Measurements from ENCODE around the gene TMEM219. TPM values are rescaled to one million over a fixed set of nuclear protein-coding genes. Genes with fewer than 3 reads are reported as not detected.

TMEM219 gene
- total and polyA plus RNA-seq, 5 donors from 2014 or later = 76.7 to 261 (median 198) TPM

- H3K4me1 ChIP-seq (ENCODE audit: control insufficient read depth, insufficient read depth, low read length, poor library complexity, severe bottlenecking) = peaks cover 14% of the 10 kb centered on the region
- H3K27ac ChIP-seq (ENCODE audit: insufficient read depth, low read length, poor library complexity, severe bottlenecking) = no peak overlapping the region
- no peaks in the 10 kb centered on the region for H3K9me3 ChIP-seq (ENCODE audit: control insufficient read depth in 2 of 2, low read length in 2 of 2)
- no peak for DNase-seq
- no peak overlapping the region for H3K4me3 ChIP-seq (ENCODE audit: low read depth, low read length)
- H3K4me1 Mint-ChIP-seq = peaks cover 0 to 27% (median 8%) of the 10 kb centered on the region in 4 donors
- no peaks in the 10 kb centered on the region for H3K27me3 ChIP-seq (ENCODE audit: control insufficient read depth, insufficient read depth, low read length)
- peaks cover 33% of the 10 kb centered on the region for H3K36me3 ChIP-seq (ENCODE audit: control insufficient read depth, insufficient read depth, low read length)
- ATAC-seq (ENCODE audit: low read depth in 2 of 2) = no peak
- no peaks in the 10 kb centered on the region for H3K9me3 Mint-ChIP-seq
- H3K27ac Mint-ChIP-seq = no peak overlapping the region
- H3K4me3 Mint-ChIP-seq = no peak overlapping the region
- H3K36me3 Mint-ChIP-seq = peaks cover 24% of the 10 kb centered on the region
- peaks cover 4% of the 10 kb centered on the region for H3K27me3 Mint-ChIP-seq
Measured at GRCh38 chr16:29991571-29991904, 29.7 kb downstream of the TMEM219 start.

GRCh38 chr16:29992344-29992967 is 30.6 kb downstream of the TMEM219 start:
- H3K4me3 Mint-ChIP-seq = peak overlapping the region in 2 of 4 donors; percentile 39 to 49
- DNase-seq (no peak), ATAC-seq (ENCODE audit: low read depth in 2 of 2) (no peak)
- peaks cover 24% of the 10 kb centered on the region for H3K36me3 Mint-ChIP-seq
- H3K4me1 Mint-ChIP-seq = peaks cover 4 to 33% (median 14%) of the 10 kb centered on the region in 4 donors
- Histone ChIP-seq H3K27me3 (ENCODE audit: control insufficient read depth, insufficient read depth, low read length) (no peaks in the 10 kb centered on the region), H3K9me3 (ENCODE audit: control insufficient read depth in 2 of 2, low read length in 2 of 2) (no peaks in the 10 kb centered on the region), H3K36me3 (ENCODE audit: control insufficient read depth, insufficient read depth, low read length) (peaks cover 30% of the 10 kb centered on the region), H3K4me1 (ENCODE audit: control insufficient read depth, insufficient read depth, low read length, poor library complexity, severe bottlenecking) (peaks cover 20% of the 10 kb centered on the region), H3K27ac (ENCODE audit: insufficient read depth, low read length, poor library complexity, severe bottlenecking) (no peak overlapping the region), H3K4me3 (ENCODE audit: low read depth, low read length) (no peak overlapping the region)
- H3K9me3 Mint-ChIP-seq = no peaks in the 10 kb centered on the region
- H3K27ac Mint-ChIP-seq = no peak overlapping the region
- H3K27me3 Mint-ChIP-seq = peaks cover 4% of the 10 kb centered on the region

GRCh38 chr16:29993191-29993902 is 31.5 kb downstream of the TMEM219 start:
- ATAC-seq (ENCODE audit: low read depth in 2 of 2) = no peak
- H3K9me3 Mint-ChIP-seq = no peaks in the 10 kb centered on the region
- no peak overlapping the region for H3K27ac Mint-ChIP-seq

GRCh38 chr16:29993903-29994599 is 32.2 kb downstream of the TMEM219 start:
- ATAC-seq (ENCODE audit: low read depth in 2 of 2) (no peak), DNase-seq (no peak)
- peaks cover 4% of the 10 kb centered on the region for H3K27me3 Mint-ChIP-seq
- peaks cover 24% of the 10 kb centered on the region for H3K36me3 ChIP-seq (ENCODE audit: control insufficient read depth, insufficient read depth, low read length)
- H3K4me1 ChIP-seq (ENCODE audit: control insufficient read depth, insufficient read depth, low read length, poor library complexity, severe bottlenecking) = peaks cover 20% of the 10 kb centered on the region
- peaks cover 21% of the 10 kb centered on the region for H3K36me3 Mint-ChIP-seq
- no peaks in the 10 kb centered on the region for H3K9me3 ChIP-seq (ENCODE audit: control insufficient read depth in 2 of 2, low read length in 2 of 2)
- no peaks in the 10 kb centered on the region for H3K27me3 ChIP-seq (ENCODE audit: control insufficient read depth, insufficient read depth, low read length)
- H3K27ac Mint-ChIP-seq = peak overlapping the region; percentile 83 to 99 (median 89)
- no peak overlapping the region for H3K4me3 ChIP-seq (ENCODE audit: low read depth, low read length)
- H3K9me3 Mint-ChIP-seq = no peaks in the 10 kb centered on the region
- H3K27ac ChIP-seq (ENCODE audit: insufficient read depth, low read length, poor library complexity, severe bottlenecking) = peak overlapping the region; percentile 99
- peak overlapping the region; percentile 68 to 99 (median 84) for H3K4me3 Mint-ChIP-seq
- H3K4me1 Mint-ChIP-seq = peaks cover 5 to 45% (median 18%) of the 10 kb centered on the region in 4 donors

More at GRCh38 chr16:29993191-29993902, 31.5 kb downstream of the TMEM219 start:
- peaks cover 20% of the 10 kb centered on the region for H3K4me1 ChIP-seq (ENCODE audit: control insufficient read depth, insufficient read depth, low read length, poor library complexity, severe bottlenecking)
- peaks cover 28% of the 10 kb centered on the region for H3K36me3 ChIP-seq (ENCODE audit: control insufficient read depth, insufficient read depth, low read length)
- Mint-ChIP-seq H3K4me1 (peaks cover 5 to 40% (median 17%) of the 10 kb centered on the region in 4 donors), H3K36me3 (peaks cover 22% of the 10 kb centered on the region), H3K27me3 (peaks cover 4% of the 10 kb centered on the region), H3K4me3 (peak overlapping the region in 3 of 4 donors; percentile 68 to 97 (median 71))
- no peak overlapping the region for H3K27ac ChIP-seq (ENCODE audit: insufficient read depth, low read length, poor library complexity, severe bottlenecking)
- no peak overlapping the region for H3K4me3 ChIP-seq (ENCODE audit: low read depth, low read length)
- no peaks in the 10 kb centered on the region for H3K9me3 ChIP-seq (ENCODE audit: control insufficient read depth in 2 of 2, low read length in 2 of 2)
- H3K27me3 ChIP-seq (ENCODE audit: control insufficient read depth, insufficient read depth, low read length) = no peaks in the 10 kb centered on the region
- no peak for DNase-seq

GRCh38 chr16:29994600-29995323 is 32.9 kb downstream of the TMEM219 start:
- DNase-seq = no peak
- Histone ChIP-seq H3K9me3 (ENCODE audit: control insufficient read depth in 2 of 2, low read length in 2 of 2) (no peaks in the 10 kb centered on the region), H3K27me3 (ENCODE audit: control insufficient read depth, insufficient read depth, low read length) (no peaks in the 10 kb centered on the region), H3K36me3 (ENCODE audit: control insufficient read depth, insufficient read depth, low read length) (peaks cover 18% of the 10 kb centered on the region), H3K27ac (ENCODE audit: insufficient read depth, low read length, poor library complexity, severe bottlenecking) (peak overlapping the region; percentile 99), H3K4me1 (ENCODE audit: control insufficient read depth, insufficient read depth, low read length, poor library complexity, severe bottlenecking) (peaks cover 20% of the 10 kb centered on the region), H3K4me3 (ENCODE audit: low read depth, low read length) (peak overlapping the region; percentile 95)
- ATAC-seq (ENCODE audit: low read depth in 2 of 2) = no peak
- Mint-ChIP-seq H3K27me3 (peaks cover 4% of the 10 kb centered on the region), H3K9me3 (no peaks in the 10 kb centered on the region), H3K4me3 (peak overlapping the region; percentile 96 to 99 (median 97)), H3K36me3 (peaks cover 21% of the 10 kb centered on the region), H3K27ac (peak overlapping the region in 2 of 3 donors; percentile 99), H3K4me1 (peaks cover 9 to 52% (median 18%) of the 10 kb centered on the region in 4 donors)

GRCh38 chr16:29995324-29995910 is 33.5 kb downstream of the TMEM219 start, which contains the start of gene HIRIP3:
HIRIP3 (minus strand) TSS chr16:29995617; CDS start chr16:29995605, 12 bp downstream.
- H3K27me3 Mint-ChIP-seq = peaks cover 4% of the 10 kb centered on the region
- peaks cover 20% of the 10 kb centered on the region for H3K4me1 ChIP-seq (ENCODE audit: control insufficient read depth, insufficient read depth, low read length, poor library complexity, severe bottlenecking)
- peaks cover 9 to 55% (median 18%) of the 10 kb centered on the region in 4 donors for H3K4me1 Mint-ChIP-seq
- H3K36me3 Mint-ChIP-seq = peaks cover 19% of the 10 kb centered on the region
- H3K9me3 Mint-ChIP-seq = no peaks in the 10 kb centered on the region
- peak within 1 kb of the TSS; percentile 96 to 99 (median 99) for H3K27ac Mint-ChIP-seq
- DNase-seq (peak; percentile 81 to 89 (median 89)), ATAC-seq (ENCODE audit: low read depth in 2 of 2) (peak; percentile 51 to 52)
- peak within 1 kb of the TSS; percentile 96 to 99 (median 97) for H3K4me3 Mint-ChIP-seq
- peak within 1 kb of the TSS; percentile 95 for H3K4me3 ChIP-seq (ENCODE audit: low read depth, low read length)
- peaks cover 16% of the 10 kb centered on the region for H3K36me3 ChIP-seq (ENCODE audit: control insufficient read depth, insufficient read depth, low read length)
- H3K27me3 ChIP-seq (ENCODE audit: control insufficient read depth, insufficient read depth, low read length) = no peaks in the 10 kb centered on the region
- H3K27ac ChIP-seq (ENCODE audit: insufficient read depth, low read length, poor library complexity, severe bottlenecking) = peak within 1 kb of the TSS; percentile 99
- H3K9me3 ChIP-seq (ENCODE audit: control insufficient read depth in 2 of 2, low read length in 2 of 2) = no peaks in the 10 kb centered on the region

Data from CD4-positive, CD25-positive, alpha-beta regulatory T cell (primary cell).